Stomach (tissue), 9 donors: ENCODE data around the gene CCDC184. TPM values are rescaled to one million over a fixed set of nuclear protein-coding genes. Genes with fewer than 3 reads are reported as not detected.
"Not testable (repeated sequence)": the region's sequence is repeated elsewhere in the genome, so short reads cannot be mapped to it uniquely, and the experiment has no call there.

Experiments
- DNase-seq, 2 donors: peaks; one replicate each; pipeline versions ENCODE4 v3.0.0 to v3.0.0-alpha.2; 2013 to 2019
- H3K27ac ChIP-seq, 5 donors: fragments of 200-600 bp in 4 of 5; sonication (generic) in 4 of 5; one replicate each; pipeline ENCODE4 v1.5.1; 2013 to 2019; ENCODE audit warnings: mild to moderate bottlenecking in 1 of 5, moderate library complexity in 1 of 5
- H3K27me3 ChIP-seq, 3 donors: fragments of 200-600 bp; sonication (generic); one replicate each; pipeline ENCODE4 v1.5.1; 2017 to 2019; ENCODE audit warnings: mixed run types in 1 of 3
- H3K36me3 ChIP-seq, 4 donors: fragments of 200-600 bp; sonication (generic); 1 replicate in 3 of 4; 2 replicates in 1 of 4; pipeline ENCODE4 v1.5.1; 2016 to 2019
- H3K4me1 ChIP-seq, 4 donors: fragments of 200-600 bp; sonication (generic); one replicate each; pipeline ENCODE4 v1.5.1; 2016 to 2019
- H3K4me3 ChIP-seq, 4 donors: fragments of 200-600 bp; sonication (generic) in 3 of 4; one replicate each; pipeline ENCODE4 v1.5.1; 2016 to 2019; ENCODE audit warnings: mild to moderate bottlenecking in 1 of 4
- H3K9me3 ChIP-seq, 4 donors: fragments of 200-600 bp; sonication (generic); one replicate each; pipeline ENCODE4 v1.5.1; 2016 to 2019
- CTCF ChIP-seq, 7 experiments: fragments of 450-650 bp in 4 of 7; fragments of 200-600 bp in 3 of 7; sonication (generic) in 3 of 7; IDR thresholded peaks; one replicate each; pipeline ENCODE4 v1.5.1; 2016 to 2019; ENCODE audit warnings: antibody characterized with exemption in 7 of 7, control low read depth in 2 of 7, mild to moderate bottlenecking in 1 of 7
- EP300 ChIP-seq: sonication (generic); formaldehyde crosslinking; IDR thresholded peaks from one replicate; pipeline ENCODE4 v1.6.1; 2017; ENCODE audit warnings: antibody characterized with exemption
- POLR2A ChIP-seq, 4 donors: fragments of 450-650 bp; IDR thresholded peaks; one replicate each; pipeline ENCODE4 v1.6.1; 2016; ENCODE audit warnings: antibody characterized with exemption in 4 of 4, control low read depth in 2 of 4, mild to moderate bottlenecking in 1 of 4, moderate library complexity in 1 of 4
- POLR2AphosphoS5 ChIP-seq, 3 donors: sonication (generic); formaldehyde crosslinking; IDR thresholded peaks; one replicate each; pipeline ENCODE4 v1.6.1; 2016; ENCODE audit warnings: antibody characterized with exemption in 3 of 3
- WGBS, 5 donors: extraction: QIAGEN DNeasy Blood & Tissue Kit in 3 of 5; methylation state at CpG; one replicate each; pipeline versions ENCODE4 v1.1.5 to v1.1.7; 2013 to 2018; 5-methylcytosine and 5-hydroxymethylcytosine counted together
- intact Hi-C: fragments of 100-400 bp; cut with DNase I; formaldehyde crosslinking; loops from one replicate; pipeline ENCODE4 v1.15.1; 2023; ENCODE audit warnings: low total_unique reads
- polyA plus RNA-seq, 3 donors: library from polyadenylated mRNA; stranded (reverse); fragments of 200-250 nt; gene quantifications; one replicate each; pipeline ENCODE4 v1.2.3, GENCODE V29; 2013
- total RNA-seq, 5 donors: library from RNA; depleted of rRNA; stranded (reverse); fragments of >200 nt; gene quantifications; one replicate each; pipeline versions ENCODE4 v1.1.0 to v1.2.3, GENCODE V29; 2014 to 2016
- donor health status: healthy with polysubstance abuse.
- donor health status: Bipolar disorder and iron deficiency.
- donor health status: healthy.

The CCDC184 gene
- total and polyA plus RNA-seq, 8 donors, result 0.29 to 4.7 (median 0.99) TPM; not detected in 2

GRCh38 chr12:48221645-48222044, 38.2 kb downstream of the CCDC184 start:
- peaks cover 0 to 7% (median 0%) of the 10 kb centered on the region in 4 donors for H3K9me3 ChIP-seq
- H3K4me1 ChIP-seq, result no peaks in the 10 kb centered on the region
- no peak overlapping the region for H3K4me3 ChIP-seq
- DNase-seq, result no peak
- TF ChIP-seq POLR2A (IDR thresholded peaks at IDR 0.05) (no peak), POLR2AphosphoS5 (IDR thresholded peaks at IDR 0.05) (no peak), EP300 (no peak), CTCF (IDR thresholded peaks at IDR 0.05) (no peak)
- peaks cover 0 to 3% (median 0%) of the 10 kb centered on the region in 3 donors for H3K27me3 ChIP-seq
- intact Hi-C loops, result no loop called here
- H3K27ac ChIP-seq, result no peak overlapping the region
- H3K36me3 ChIP-seq, result no peaks in the 10 kb centered on the region
- WGBS, 5 donors, result 7 to 32% (median 20%) methylated on average over 2 of the region's 2 CpGs

GRCh38 chr12:48224533-48224932, 41.1 kb downstream of the CCDC184 start:
- peaks cover 0 to 15% (median 2%) of the 10 kb centered on the region in 4 donors for H3K9me3 ChIP-seq
- intact Hi-C loops, H3K4me3 ChIP-seq, DNase-seq, H3K4me1 ChIP-seq, H3K27ac ChIP-seq, H3K36me3 ChIP-seq, H3K27me3 ChIP-seq: not testable (repeated sequence)
- WGBS, 5 donors, result 77 to 83% (median 81%) methylated on average over 3 of the region's 3 CpGs

- H3K4me3 ChIP-seq, intact Hi-C loops, H3K4me1 ChIP-seq, H3K36me3 ChIP-seq, H3K27me3 ChIP-seq, DNase-seq, H3K27ac ChIP-seq: not testable (repeated sequence)
- peaks cover 0 to 14% (median 2%) of the 10 kb centered on the region in 4 donors for H3K9me3 ChIP-seq
- 89 to 96% (median 94%) methylated on average over 2 of the region's 2 CpGs for WGBS, 5 donors
Observed at GRCh38 chr12:48231169-48231958, 47.9 kb downstream of the CCDC184 start.

Other genes with a start within 250 kb of the CCDC184 start
- gene TMEM106C, start 220.0 kb upstream of the CCDC184 start, total RNA-seq, result 100 to 1,000 TPM in 1 of 5 donors, 10 to 100 TPM in 4; 29.8 to 254 (median 79.0) TPM
- gene TMEM106C, start 220.0 kb upstream of the CCDC184 start, polyA plus RNA-seq, result 10 to 100 TPM; 40.7 to 61.6 (median 51.5) TPM
- 10 to 100 TPM in 1 of 5 donors, 1 to 10 TPM in 2, not detected in 2; 2.2 to 14.5 (median 7.6) TPM for gene COL2A1, start 179.2 kb upstream of the CCDC184 start, total RNA-seq
- 10 to 100 TPM in 1 of 3 donors, 1 to 10 TPM in 2; 4.0 to 13.7 (median 6.0) TPM for gene COL2A1, start 179.2 kb upstream of the CCDC184 start, polyA plus RNA-seq
- 10 to 100 TPM in 4 of 5 donors, 1 to 10 TPM in 1; 8.4 to 27.5 (median 14.2) TPM for gene SENP1, start 77.6 kb upstream of the CCDC184 start, total RNA-seq
- gene SENP1, start 77.6 kb upstream of the CCDC184 start, polyA plus RNA-seq, result 1 to 10 TPM; 2.9 to 4.1 (median 3.7) TPM
- gene PFKM, start 64.3 kb upstream of the CCDC184 start, total RNA-seq, result 10 to 100 TPM in 4 of 5 donors, 1 to 10 TPM in 1; 9.3 to 57.1 (median 17.1) TPM
- gene PFKM, start 64.3 kb upstream of the CCDC184 start, polyA plus RNA-seq, result 10 to 100 TPM; 15.4 to 24.9 (median 18.4) TPM
- gene ASB8, start 26.1 kb upstream of the CCDC184 start, total RNA-seq, result 10 to 100 TPM in 3 of 5 donors, 1 to 10 TPM in 2; 4.3 to 47.2 (median 19.2) TPM
- 10 to 100 TPM; 12.1 to 29.8 (median 15.8) TPM for gene ASB8, start 26.1 kb upstream of the CCDC184 start, polyA plus RNA-seq
- gene OR10AD1, start 19.6 kb downstream of the CCDC184 start, total RNA-seq, result not detected
- gene OR10AD1, start 19.6 kb downstream of the CCDC184 start, polyA plus RNA-seq, result not detected
- 10 to 100 TPM in 3 of 5 donors, 1 to 10 TPM in 1, under 1 TPM in 1; 0.58 to 39.3 (median 12.6) TPM for gene ZNF641, start 167.3 kb downstream of the CCDC184 start, total RNA-seq
- 1 to 10 TPM; 3.6 to 5.7 (median 4.9) TPM for gene ZNF641, start 167.3 kb downstream of the CCDC184 start, polyA plus RNA-seq